HCT116 (cell line): ENCODE data around the gene SMYD3. TPM values are rescaled to one million over a fixed set of nuclear protein-coding genes. Genes with fewer than 3 reads are reported as not detected.
"Not testable (repeated sequence)": the region's sequence is repeated elsewhere in the genome, so short reads cannot be mapped to it uniquely, and the experiment has no call there.

Experiments
- ATAC-seq: fragments of 200-7000 bp; cut with Tn5 transposase; 2 replicates; pipeline ENCODE4 v1.9.1; 2020; ENCODE audit warnings: mild to moderate bottlenecking, moderate library complexity
- BruUV-seq: library from RNA; stranded (reverse); fragments of 400-500 nt; replicated peaks from 2 replicates; lab custom pipeline; 2021; lab: Mats Ljungman, UMichigan
- CTCF ChIA-PET: fragments of 300-600 bp; sonication (Branson Sonifier 250); formaldehyde crosslinking; loops from one replicate; lab custom pipeline; 2021; ENCODE audit warnings: antibody characterized with exemption; lab: Charles Lee
- POLR2A ChIA-PET: fragments of 300-600, 350-600 bp; sonication (Branson Sonifier 250); formaldehyde crosslinking; loops from one replicate; lab custom pipeline; 2021; ENCODE audit warnings: antibody characterized with exemption; lab: Charles Lee
- RAD21 ChIA-PET, 2 experiments: fragments of 300-600 bp; sonication (Branson Sonifier 250); formaldehyde crosslinking; loops; one replicate each; lab custom pipeline; 2023; ENCODE audit warnings: low total read pairs in 2 of 2; ENCODE audit not compliant: uncharacterized antibody in 2 of 2, unreplicated experiment in 2 of 2, low non-redundant PET in 1 of 2; lab: Charles Lee
- DNase-seq: peaks from one replicate; pipeline ENCODE4 v3.0.0-alpha.2; 2010; ENCODE audit warnings: low read depth, low spot score
- H2AFZ ChIP-seq: fragments of 200-600 bp; shearing (Covaris generic), sonication (generic); 2 replicates; pipeline ENCODE4 v1.6.1; 2017; ENCODE audit warnings: low read depth, mixed run types, mixed read lengths, antibody characterized with exemption, low read length; ENCODE audit not compliant: poor library complexity, severe bottlenecking
- H3K27ac ChIP-seq: 2 replicates; pipeline ENCODE4 v1.5.1; 2012; ENCODE audit warnings: low read depth, low read length
- H3K27me3 ChIP-seq: fragments of 200-600 bp; sonication (generic); 2 replicates; pipeline ENCODE4 v1.6.1; 2016; ENCODE audit warnings: mixed run types, low read length, mixed read lengths; ENCODE audit not compliant: insufficient read depth
- H3K36me3 ChIP-seq, 2 experiments: fragments of 200-500 bp in 1 of 2; fragments of 200-600 bp in 1 of 2; sonication (Bioruptor generic) in 1 of 2; sonication (generic) in 1 of 2; 2 replicates each; pipeline versions ENCODE4 v1.5.1 to v1.6.1; 2014 to 2016; ENCODE audit warnings: low read length in 2 of 2, inconsistent platforms in 1 of 2, mixed read lengths in 1 of 2, mixed run types in 1 of 2; ENCODE audit not compliant: insufficient read depth in 2 of 2, control insufficient read depth in 1 of 2
- H3K4me1 ChIP-seq, 2 experiments: fragments of 200-600 bp in 1 of 2; sonication (generic) in 1 of 2; 2 replicates each; pipeline versions ENCODE4 v1.5.1 to v1.6.1; 2012 to 2017; ENCODE audit warnings: low read length in 2 of 2, inconsistent platforms in 1 of 2, mild to moderate bottlenecking in 1 of 2, mixed read lengths in 1 of 2, mixed run types in 1 of 2, moderate library complexity in 1 of 2; ENCODE audit not compliant: insufficient read depth in 2 of 2, control insufficient read depth in 1 of 2
- H3K4me2 ChIP-seq: fragments of 200-600 bp; sonication (generic); 2 replicates; pipeline ENCODE4 v1.6.1; 2017; ENCODE audit warnings: mixed run types, low read length, mixed read lengths
- H3K4me3 ChIP-seq, 2 experiments: fragments of 200-600 bp in 1 of 2; sonication (generic) in 1 of 2; replicated peaks in 1 of 2; 2 replicates each; pipeline ENCODE4 v1.5.1; 2011 to 2016; ENCODE audit warnings: low read length in 2 of 2, control low read depth in 1 of 2, low read depth in 1 of 2, mild to moderate bottlenecking in 1 of 2, mixed read lengths in 1 of 2, mixed run types in 1 of 2
- H3K79me2 ChIP-seq: fragments of 200-600 bp; sonication (generic); 2 replicates; pipeline ENCODE4 v1.6.1; 2017; ENCODE audit warnings: mild to moderate bottlenecking, mixed run types, low read length, moderate library complexity, mixed read lengths; ENCODE audit not compliant: insufficient read depth
- H3K9ac ChIP-seq: fragments of 200-600 bp; sonication (generic); 2 replicates; pipeline ENCODE4 v1.6.1; 2016; ENCODE audit warnings: low read length, mixed read lengths
- H3K9me2 ChIP-seq: fragments of 200-600 bp; sonication (generic), shearing (Covaris generic); 2 replicates; pipeline ENCODE4 v1.6.1; 2017; ENCODE audit warnings: mixed run types, mild to moderate bottlenecking, moderate library complexity; ENCODE audit not compliant: insufficient read depth
- H3K9me3 ChIP-seq, 2 experiments: fragments of 200-500 bp in 1 of 2; fragments of 200-600 bp in 1 of 2; sonication (Bioruptor generic) in 1 of 2; sonication (generic) in 1 of 2; 2 replicates each; pipeline ENCODE4 v1.6.1; 2014 to 2017; ENCODE audit warnings: low read length in 2 of 2, mixed read lengths in 2 of 2, inconsistent platforms in 1 of 2, low read depth in 1 of 2, mild to moderate bottlenecking in 1 of 2, mixed run types in 1 of 2, moderate library complexity in 1 of 2; ENCODE audit not compliant: control insufficient read depth in 1 of 2, insufficient read depth in 1 of 2
- H4K20me1 ChIP-seq: fragments of 200-600 bp; sonication (generic), shearing (Covaris generic); 2 replicates; pipeline ENCODE4 v1.6.1; 2017; ENCODE audit warnings: mixed run types, mild to moderate bottlenecking, moderate library complexity; ENCODE audit not compliant: insufficient read depth
- RAD21 ChIP-seq: IDR thresholded peaks from 2 replicates; pipeline ENCODE4 v1.6.1; 2012; ENCODE audit warnings: low read depth, mild to moderate bottlenecking
- SRF ChIP-seq: IDR thresholded peaks from 2 replicates; pipeline ENCODE4 v1.6.1; 2012; ENCODE audit warnings: low read depth
- YY1 ChIP-seq: IDR thresholded peaks from 2 replicates; pipeline ENCODE4 v1.6.1; 2011; ENCODE audit warnings: low read length, low read depth, moderate library complexity, mild to moderate bottlenecking; ENCODE audit not compliant: insufficient replicate concordance; ENCODE audit errors: extremely low read depth
- intact Hi-C: fragments of 100-400 bp; cut with micrococcal nuclease; formaldehyde crosslinking; loops from 2 replicates; pipeline ENCODE4 v1.10.0; 2022
- total RNA-seq: library from RNA; stranded (reverse); gene quantifications from one replicate; pipeline ENCODE4 v1.2.1, GENCODE V29; 2021; ENCODE audit not compliant: unreplicated experiment

Gene SMYD3
- total RNA-seq, 1 experiment from 2014 or later = 33.6 TPM

DNA sequence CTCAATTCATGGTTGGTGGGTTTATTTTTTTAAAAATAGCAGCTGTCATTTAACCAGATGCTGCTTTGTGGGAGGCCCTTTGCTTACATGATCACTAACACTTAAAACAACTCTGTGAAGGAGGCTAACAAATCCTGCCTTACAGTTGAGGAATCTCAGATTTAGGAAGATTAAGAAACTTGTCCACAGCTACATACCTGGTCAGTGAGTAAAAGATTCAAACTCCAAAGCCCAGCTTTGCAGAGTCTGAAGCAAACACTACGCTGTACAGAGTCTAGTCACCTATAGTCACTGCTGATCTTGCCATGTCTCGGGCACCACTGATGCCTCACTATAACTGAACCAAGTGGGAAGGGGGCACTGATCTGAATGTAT, 535.4 kb downstream of the SMYD3 start:
- Histone ChIP-seq H4K20me1 (no peaks in the 10 kb centered on the region; the same call in 1 of the 2 replicates), H3K9me3 (no peaks in the 10 kb centered on the region), H3K4me1 (no peaks in the 10 kb centered on the region), H3K9ac (no peak overlapping the region), H3K4me2 (no peak overlapping the region), H3K4me3 (no peak overlapping the region), H2AFZ (no peak overlapping the region), H3K27ac (no peak overlapping the region), H3K36me3 (no peaks in the 10 kb centered on the region), H3K9me2 (no peaks in the 10 kb centered on the region), H3K79me2 (no peaks in the 10 kb centered on the region), H3K27me3 (no peaks in the 10 kb centered on the region)
- BruUV-seq = no TSS peak
- RAD21 ChIA-PET = no interaction called here
- no peak for TF ChIP-seq SRF
- TF ChIP-seq RAD21 = no peak
- TF ChIP-seq YY1 = no peak
- POLR2A ChIA-PET = no interaction called here
- intact Hi-C loops = no loop called here
- ATAC-seq (no peak), DNase-seq (no peak)
- CTCF ChIA-PET = no interaction called here

GRCh38 chr1:245971076-245971710, 535.9 kb downstream of the SMYD3 start:
- ATAC-seq, RAD21 ChIA-PET, H2AFZ ChIP-seq, H3K27me3 ChIP-seq, H3K36me3 ChIP-seq, H4K20me1 ChIP-seq, CTCF ChIA-PET, intact Hi-C loops, H3K4me2 ChIP-seq, BruUV-seq, H3K27ac ChIP-seq, H3K79me2 ChIP-seq, DNase-seq, H3K4me3 ChIP-seq, H3K9ac ChIP-seq, H3K9me3 ChIP-seq, POLR2A ChIA-PET, H3K4me1 ChIP-seq, H3K9me2 ChIP-seq: not testable (repeated sequence)
